NB4 (cell line): ENCODE results near the gene MCMBP.

Source experiments
- DNase-seq: peaks from one replicate; pipeline ENCODE4 v3.0.0; 2010; ENCODE audit warnings: low read depth
- H3K4me3 ChIP-seq: one replicate; pipeline ENCODE4 v1.5.1; 2011; ENCODE audit warnings: mild to moderate bottlenecking, low read depth, low read length, moderate library complexity
- CTCF ChIP-seq: IDR thresholded peaks from one replicate; pipeline ENCODE4 v1.5.1; 2012; ENCODE audit warnings: low read depth, low read length
- MAX ChIP-seq: IDR thresholded peaks from 2 replicates; pipeline ENCODE4 v1.6.1; 2011; ENCODE audit warnings: low read depth, low read length
- MYC ChIP-seq: IDR thresholded peaks from 2 replicates; pipeline ENCODE4 v1.6.1; 2011; ENCODE audit warnings: low read depth, low read length
- POLR2A ChIP-seq: IDR thresholded peaks from 2 replicates; pipeline ENCODE4 v1.6.1; 2011; ENCODE audit warnings: mild to moderate bottlenecking; ENCODE audit not compliant: insufficient read length; ENCODE audit errors: extremely low read depth

The MCMBP gene

GRCh38 chr10:119824299-119824698 lies 48.3 kb downstream of the MCMBP start:
- H3K4me3 ChIP-seq: no peak overlapping the region
- no peak for DNase-seq
- TF ChIP-seq MAX (no peak), MYC (no peak), CTCF (no peak), POLR2A (no peak)

GRCh38 chr10:119821182-119821581 lies 51.5 kb downstream of the MCMBP start:
- no peak for TF ChIP-seq CTCF
- TF ChIP-seq MYC: no peak
- no peak for TF ChIP-seq POLR2A
- TF ChIP-seq MAX: no peak
- no peak overlapping the region for H3K4me3 ChIP-seq
- no peak for DNase-seq

- no peak overlapping the region for H3K4me3 ChIP-seq
- TF ChIP-seq MYC (no peak), MAX (no peak), CTCF (no peak), POLR2A (no peak)
- DNase-seq: no peak
Observed at GRCh38 chr10:119818889-119819270, 53.8 kb downstream of the MCMBP start.

- TF ChIP-seq CTCF: no peak
- TF ChIP-seq MYC: no peak
- TF ChIP-seq POLR2A: no peak
- TF ChIP-seq MAX: no peak
- no peak overlapping the region for H3K4me3 ChIP-seq
- no peak for DNase-seq
Observed at GRCh38 chr10:119817991-119818888, 54.4 kb downstream of the MCMBP start.

- DNase-seq: no peak
- H3K4me3 ChIP-seq: no peak overlapping the region
- no peak for TF ChIP-seq MYC
- no peak for TF ChIP-seq POLR2A
- no peak for TF ChIP-seq CTCF
- TF ChIP-seq MAX: no peak
Observed at GRCh38 chr10:119815671-119816070, 57.0 kb downstream of the MCMBP start.
